IgD-negative memory B cell (primary cell): ENCODE measurements around the gene ZC3H12D. TPM values are rescaled to one million over a fixed set of nuclear protein-coding genes. Genes with fewer than 3 reads are reported as not detected.
"Not testable (repeated sequence)": the region's sequence is repeated elsewhere in the genome, so short reads cannot be mapped to it uniquely, and the experiment has no call there.

Experiments used
- H3K27ac Mint-ChIP-seq, 3 donors: one replicate each; pipeline ENCODE4 v1.8.0; 2020 to 2022; ENCODE audit warnings: mild to moderate bottlenecking in 3 of 3, mixed read lengths in 3 of 3, moderate library complexity in 1 of 3
- H3K27me3 Mint-ChIP-seq: one replicate; pipeline ENCODE4 v1.8.0; 2021; ENCODE audit warnings: mixed read lengths
- H3K36me3 Mint-ChIP-seq: one replicate; pipeline ENCODE4 v1.8.0; 2020; ENCODE audit warnings: mild to moderate bottlenecking, mixed read lengths
- H3K4me1 Mint-ChIP-seq, 3 donors: one replicate each; pipeline ENCODE4 v1.8.0; 2020 to 2022; ENCODE audit warnings: mixed read lengths in 3 of 3, mild to moderate bottlenecking in 1 of 3
- H3K4me3 Mint-ChIP-seq, 4 donors: one replicate each; pipeline ENCODE4 v1.8.0; 2020 to 2022; ENCODE audit warnings: mild to moderate bottlenecking in 4 of 4, mixed read lengths in 4 of 4, moderate library complexity in 3 of 4
- H3K9me3 Mint-ChIP-seq, 3 donors: one replicate each; pipeline ENCODE4 v1.8.0; 2020 to 2021; ENCODE audit warnings: mixed read lengths in 3 of 3, mild to moderate bottlenecking in 1 of 3
- polyA plus RNA-seq: library from polyadenylated mRNA; unstranded; fragments of 300-500 nt; fragmentation: Illumina TruSeq; gene quantifications from one replicate; pipeline ENCODE4 v1.2.3, GENCODE V29; 2021

Gene ZC3H12D
- polyA plus RNA-seq, 1 donor from 2014 or later: 8.2 TPM

DNA sequence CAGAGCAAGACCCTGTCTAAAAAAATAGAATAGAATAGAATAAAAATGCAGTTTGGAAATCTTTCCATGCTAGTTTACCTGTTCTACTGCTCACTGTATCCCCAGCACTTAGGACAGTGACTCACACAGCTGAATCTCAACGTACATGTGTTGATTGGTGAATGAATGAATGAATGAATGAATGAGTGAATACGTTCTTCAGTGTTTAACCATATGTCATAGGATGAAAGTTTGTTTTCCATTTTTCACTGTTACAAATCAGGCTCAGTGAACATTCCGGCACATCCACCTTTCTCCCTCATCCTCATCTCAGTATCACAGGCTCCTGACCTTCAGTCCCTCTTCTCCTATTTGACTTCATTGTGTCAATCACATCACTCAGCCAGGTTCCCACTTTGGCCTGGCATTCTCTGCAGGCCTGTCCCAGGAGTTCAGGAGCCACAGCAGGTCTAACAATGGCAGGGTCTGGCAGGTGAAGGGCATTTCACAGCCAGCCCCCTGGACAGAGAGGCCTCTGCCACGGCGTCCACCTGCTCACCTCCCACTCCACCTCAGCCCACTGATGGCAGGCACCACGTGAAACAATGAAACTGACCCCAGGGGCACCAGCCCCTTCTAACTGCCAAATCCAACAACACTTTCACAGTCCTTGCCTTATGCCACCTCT, 7.9 kb downstream of the ZC3H12D start:
- H3K4me3 Mint-ChIP-seq: peak overlapping the region; percentile 41 to 94 (median 72)
- peaks cover 12% of the 10 kb centered on the region for H3K36me3 Mint-ChIP-seq
- H3K27ac Mint-ChIP-seq: peak overlapping the region; percentile 54 to 94 (median 56)
- H3K27me3 Mint-ChIP-seq: peaks cover 2% of the 10 kb centered on the region
- H3K9me3 Mint-ChIP-seq: no peaks in the 10 kb centered on the region
- peaks cover 53 to 71% (median 59%) of the 10 kb centered on the region in 3 donors for H3K4me1 Mint-ChIP-seq

GRCh38 chr6:149474108-149474935, 10.5 kb downstream of the ZC3H12D start:
- Mint-ChIP-seq H3K36me3 (peaks cover 15% of the 10 kb centered on the region), H3K27me3 (peaks cover 2% of the 10 kb centered on the region), H3K9me3 (no peaks in the 10 kb centered on the region), H3K27ac (peak overlapping the region; percentile 96 to 98 (median 97)), H3K4me1 (peaks cover 45 to 70% (median 59%) of the 10 kb centered on the region in 3 donors), H3K4me3 (peak overlapping the region; percentile 81 to 94 (median 92))

GRCh38 chr6:149473080-149474052, 11.4 kb downstream of the ZC3H12D start:
- H3K36me3 Mint-ChIP-seq: peaks cover 15% of the 10 kb centered on the region
- peaks cover 52 to 66% (median 58%) of the 10 kb centered on the region in 3 donors for H3K4me1 Mint-ChIP-seq
- H3K4me3 Mint-ChIP-seq: peak overlapping the region; percentile 81 to 94 (median 92)

GRCh38 chr6:149472241-149472640, 12.6 kb downstream of the ZC3H12D start:
- peak overlapping the region; percentile 63 to 94 (median 92) for H3K4me3 Mint-ChIP-seq

More at GRCh38 chr6:149473080-149474052, 11.4 kb downstream of the ZC3H12D start:
- peak overlapping the region; percentile 96 to 98 (median 97) for H3K27ac Mint-ChIP-seq
- H3K9me3 Mint-ChIP-seq: no peaks in the 10 kb centered on the region
- H3K27me3 Mint-ChIP-seq: no peaks in the 10 kb centered on the region

DNA sequence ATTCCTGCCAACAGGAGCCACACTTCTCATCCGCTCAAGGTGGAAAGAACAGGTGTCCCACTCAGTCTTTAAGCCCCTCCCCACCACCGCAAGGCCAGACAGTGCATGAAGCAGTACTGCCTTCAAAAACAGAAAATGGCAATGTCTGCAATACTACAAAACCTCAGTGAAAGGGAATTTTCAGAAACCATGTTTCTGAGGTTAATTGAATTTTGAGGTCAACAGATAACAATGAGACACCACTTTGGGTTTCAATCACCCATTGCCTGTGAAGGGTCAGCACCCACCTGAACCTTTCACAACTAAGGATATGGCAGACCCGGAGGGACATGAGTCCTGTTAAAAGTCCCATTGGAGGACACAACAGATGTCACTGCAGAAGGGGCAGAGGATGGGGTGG, 13.0 kb downstream of the ZC3H12D start:
- Mint-ChIP-seq H3K4me3 (peak overlapping the region; percentile 63 to 94 (median 92)), H3K9me3 (no peaks in the 10 kb centered on the region), H3K36me3 (peaks cover 13% of the 10 kb centered on the region), H3K4me1 (peaks cover 52 to 68% (median 65%) of the 10 kb centered on the region in 3 donors), H3K27me3 (no peaks in the 10 kb centered on the region), H3K27ac (peak overlapping the region; percentile 96 to 98 (median 97))

More at GRCh38 chr6:149472241-149472640, 12.6 kb downstream of the ZC3H12D start:
- Mint-ChIP-seq H3K27ac (peak overlapping the region; percentile 96 to 98 (median 97)), H3K4me1 (peaks cover 52 to 68% (median 64%) of the 10 kb centered on the region in 3 donors), H3K36me3 (peaks cover 13% of the 10 kb centered on the region), H3K9me3 (no peaks in the 10 kb centered on the region), H3K27me3 (no peaks in the 10 kb centered on the region)

DNA sequence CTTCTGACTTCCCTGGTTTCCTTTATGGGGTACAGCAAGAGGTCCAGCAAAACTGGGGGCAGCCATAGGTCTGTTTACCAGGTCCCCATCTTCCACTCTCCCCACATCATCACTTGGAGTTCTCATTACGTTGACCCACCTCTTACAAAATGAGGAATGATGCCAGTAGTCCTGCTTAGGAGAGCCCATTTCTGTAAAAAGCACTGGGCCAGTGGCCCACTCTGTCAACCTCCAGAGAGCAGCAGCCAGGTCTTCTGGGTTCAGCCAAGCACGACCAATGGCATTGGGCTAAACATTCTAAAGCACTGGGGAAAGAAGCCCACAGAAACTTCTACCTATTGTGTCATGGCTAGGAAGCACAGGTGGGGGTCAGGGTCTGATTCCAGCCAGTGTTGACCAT, 13.9 kb downstream of the ZC3H12D start:
- peaks cover 13% of the 10 kb centered on the region for H3K36me3 Mint-ChIP-seq
- peak overlapping the region; percentile 96 to 98 (median 97) for H3K27ac Mint-ChIP-seq
- peak overlapping the region in 3 of 4 donors; percentile 69 to 92 (median 92) for H3K4me3 Mint-ChIP-seq
- no peaks in the 10 kb centered on the region for H3K9me3 Mint-ChIP-seq
- no peaks in the 10 kb centered on the region for H3K27me3 Mint-ChIP-seq
- H3K4me1 Mint-ChIP-seq: peaks cover 57 to 69% (median 66%) of the 10 kb centered on the region in 3 donors

DNA sequence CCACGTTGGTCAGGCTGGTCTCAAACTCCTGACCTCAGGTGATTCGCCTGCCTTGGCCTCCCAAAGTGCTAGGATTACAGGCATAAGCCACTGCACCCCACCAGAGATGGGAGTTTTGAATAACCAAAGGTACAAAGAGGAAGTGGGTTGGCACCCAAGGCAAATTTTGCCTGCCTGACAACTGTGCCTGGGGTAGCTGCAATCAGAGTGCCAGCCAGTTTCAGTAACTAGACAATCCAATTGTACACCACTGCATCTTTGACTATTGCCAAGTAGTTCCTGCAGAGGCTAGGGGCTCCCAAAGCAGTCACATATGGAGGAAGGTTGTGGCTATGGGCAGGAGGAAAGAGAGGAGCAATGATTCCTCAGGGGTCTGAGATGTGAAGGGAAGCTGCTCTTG, 16.6 kb downstream of the ZC3H12D start:
- Mint-ChIP-seq H3K4me1 (peaks cover 56 to 76% (median 73%) of the 10 kb centered on the region in 3 donors), H3K9me3 (no peaks in the 10 kb centered on the region), H3K36me3 (peaks cover 16% of the 10 kb centered on the region), H3K27me3 (no peaks in the 10 kb centered on the region), H3K27ac (peak overlapping the region; percentile 85 to 100 (median 98)), H3K4me3 (peak overlapping the region; percentile 77 to 94 (median 90))

GRCh38 chr6:149467265-149467664, 17.5 kb downstream of the ZC3H12D start:
- Mint-ChIP-seq H3K36me3 (peaks cover 16% of the 10 kb centered on the region), H3K4me3 (peak overlapping the region; percentile 13 to 94 (median 83)), H3K27me3 (no peaks in the 10 kb centered on the region), H3K4me1 (peaks cover 54 to 78% (median 73%) of the 10 kb centered on the region in 3 donors), H3K9me3 (no peaks in the 10 kb centered on the region), H3K27ac (peak overlapping the region; percentile 85 to 100 (median 98))

- Mint-ChIP-seq H3K4me3 (peak overlapping the region; percentile 42 to 84 (median 54)), H3K4me1 (peaks cover 39 to 57% (median 55%) of the 10 kb centered on the region in 3 donors), H3K36me3 (peaks cover 10% of the 10 kb centered on the region), H3K27ac (peak overlapping the region; percentile 85 to 98 (median 94)), H3K27me3 (no peaks in the 10 kb centered on the region), H3K9me3 (no peaks in the 10 kb centered on the region)
Observed at GRCh38 chr6:149464411-149464810, 20.4 kb downstream of the ZC3H12D start.

GRCh38 chr6:149463781-149464180, 21.0 kb downstream of the ZC3H12D start:
- no peaks in the 10 kb centered on the region for H3K9me3 Mint-ChIP-seq
- H3K4me3 Mint-ChIP-seq: peak overlapping the region in 3 of 4 donors; percentile 19 to 66 (median 60)
- H3K36me3 Mint-ChIP-seq: peaks cover 7% of the 10 kb centered on the region
- H3K27me3 Mint-ChIP-seq: no peaks in the 10 kb centered on the region
- H3K4me1 Mint-ChIP-seq: peaks cover 41 to 57% (median 52%) of the 10 kb centered on the region in 3 donors
- H3K27ac Mint-ChIP-seq: peak overlapping the region; percentile 85 to 98 (median 94)

DNA sequence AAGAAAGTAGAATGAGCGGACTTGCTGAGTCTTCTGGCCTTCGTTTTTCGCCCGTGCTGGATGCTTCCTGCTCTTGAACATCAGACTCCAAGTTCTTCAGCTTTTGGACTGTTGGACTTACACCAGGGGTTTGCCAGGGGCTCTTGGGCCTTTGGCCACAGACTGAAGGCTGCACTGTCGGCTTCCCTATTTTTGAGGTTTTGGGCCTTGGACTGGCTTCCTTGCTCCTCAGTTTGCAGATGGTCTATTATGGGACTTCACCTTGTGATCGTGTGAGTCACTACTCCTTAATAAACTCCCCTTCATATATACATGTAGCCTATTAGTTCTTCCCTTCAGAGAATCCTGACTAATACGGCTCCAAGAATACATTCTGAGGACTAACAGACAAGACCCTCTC, 22.1 kb downstream of the ZC3H12D start:
- not testable (repeated sequence) for H3K27me3 Mint-ChIP-seq
- H3K27ac Mint-ChIP-seq: peak overlapping the region; percentile 83 to 98 (median 85)
- H3K4me1 Mint-ChIP-seq: peaks cover 33 to 49% (median 48%) of the 10 kb centered on the region in 3 donors

GRCh38 chr6:149461670-149462069, 23.1 kb downstream of the ZC3H12D start:
- no peaks in the 10 kb centered on the region for H3K9me3 Mint-ChIP-seq
- peaks cover 33 to 42% (median 39%) of the 10 kb centered on the region in 3 donors for H3K4me1 Mint-ChIP-seq
- H3K36me3 Mint-ChIP-seq: peaks cover 5% of the 10 kb centered on the region
- H3K27me3 Mint-ChIP-seq: no peaks in the 10 kb centered on the region
- H3K27ac Mint-ChIP-seq: peak overlapping the region in 2 of 3 donors; percentile 31 to 85
- no peak overlapping the region for H3K4me3 Mint-ChIP-seq

More for the DNA sequence above, 22.1 kb downstream of the ZC3H12D start:
- not testable (repeated sequence) for H3K36me3 Mint-ChIP-seq, H3K9me3 Mint-ChIP-seq
- H3K4me3 Mint-ChIP-seq: peak overlapping the region in 1 of 4 donors; percentile 60

DNA sequence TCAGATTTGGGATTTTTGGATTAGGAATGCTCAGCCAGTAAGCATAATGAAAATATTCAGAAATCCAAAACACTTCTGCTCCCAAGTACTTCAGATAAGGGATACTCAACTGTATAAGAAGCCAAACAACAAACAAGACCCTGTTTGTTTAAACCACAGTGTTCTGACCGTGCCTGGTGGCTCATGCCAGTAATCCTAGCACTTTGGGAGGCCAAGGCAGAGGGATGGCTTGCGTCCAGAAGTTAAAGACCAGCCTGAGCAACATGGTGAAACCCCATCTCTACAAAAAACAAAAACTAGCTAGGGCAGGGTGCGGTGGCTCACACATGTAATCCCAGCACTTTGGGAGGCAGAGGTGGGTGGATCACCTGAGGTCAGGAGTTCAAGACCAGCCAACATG, 24.6 kb downstream of the ZC3H12D start:
- not testable (repeated sequence) for H3K27me3 Mint-ChIP-seq, H3K27ac Mint-ChIP-seq, H3K4me3 Mint-ChIP-seq, H3K36me3 Mint-ChIP-seq, H3K9me3 Mint-ChIP-seq
- H3K4me1 Mint-ChIP-seq: peaks cover 28 to 30% (median 30%) of the 10 kb centered on the region in 3 donors

- Mint-ChIP-seq H3K27me3 (no peaks in the 10 kb centered on the region), H3K4me1 (peaks cover 27 to 28% (median 27%) of the 10 kb centered on the region in 3 donors), H3K27ac (no peak overlapping the region), H3K36me3 (peaks cover 3% of the 10 kb centered on the region), H3K9me3 (no peaks in the 10 kb centered on the region), H3K4me3 (no peak overlapping the region)
Observed at GRCh38 chr6:149459761-149460160, 25.1 kb downstream of the ZC3H12D start.
